Esophagus mucosa (tissue), 1 donor: Measurements from ENCODE around the gene HARBI1. TPM values are rescaled to one million over a fixed set of nuclear protein-coding genes. Genes with fewer than 3 reads are reported as not detected.
A peak's percentile ranks its signal among the peaks of the same experiment; 100 is the strongest.

Experiments used
- ATAC-seq: fragments of 200-7000 bp; cut with Tn5 transposase; one replicate; pipeline ENCODE4 v1.9.1; 2020
- total RNA-seq: library from RNA; stranded (reverse); gene quantifications from one replicate; pipeline ENCODE4 v1.2.4, GENCODE V29; 2023
- donor health status: DM: yes; HTN: yes; CAD: no.

HARBI1 gene, protein sequence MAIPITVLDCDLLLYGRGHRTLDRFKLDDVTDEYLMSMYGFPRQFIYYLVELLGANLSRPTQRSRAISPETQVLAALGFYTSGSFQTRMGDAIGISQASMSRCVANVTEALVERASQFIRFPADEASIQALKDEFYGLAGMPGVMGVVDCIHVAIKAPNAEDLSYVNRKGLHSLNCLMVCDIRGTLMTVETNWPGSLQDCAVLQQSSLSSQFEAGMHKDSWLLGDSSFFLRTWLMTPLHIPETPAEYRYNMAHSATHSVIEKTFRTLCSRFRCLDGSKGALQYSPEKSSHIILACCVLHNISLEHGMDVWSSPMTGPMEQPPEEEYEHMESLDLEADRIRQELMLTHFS
- total RNA-seq, result 3.2 TPM

DNA sequence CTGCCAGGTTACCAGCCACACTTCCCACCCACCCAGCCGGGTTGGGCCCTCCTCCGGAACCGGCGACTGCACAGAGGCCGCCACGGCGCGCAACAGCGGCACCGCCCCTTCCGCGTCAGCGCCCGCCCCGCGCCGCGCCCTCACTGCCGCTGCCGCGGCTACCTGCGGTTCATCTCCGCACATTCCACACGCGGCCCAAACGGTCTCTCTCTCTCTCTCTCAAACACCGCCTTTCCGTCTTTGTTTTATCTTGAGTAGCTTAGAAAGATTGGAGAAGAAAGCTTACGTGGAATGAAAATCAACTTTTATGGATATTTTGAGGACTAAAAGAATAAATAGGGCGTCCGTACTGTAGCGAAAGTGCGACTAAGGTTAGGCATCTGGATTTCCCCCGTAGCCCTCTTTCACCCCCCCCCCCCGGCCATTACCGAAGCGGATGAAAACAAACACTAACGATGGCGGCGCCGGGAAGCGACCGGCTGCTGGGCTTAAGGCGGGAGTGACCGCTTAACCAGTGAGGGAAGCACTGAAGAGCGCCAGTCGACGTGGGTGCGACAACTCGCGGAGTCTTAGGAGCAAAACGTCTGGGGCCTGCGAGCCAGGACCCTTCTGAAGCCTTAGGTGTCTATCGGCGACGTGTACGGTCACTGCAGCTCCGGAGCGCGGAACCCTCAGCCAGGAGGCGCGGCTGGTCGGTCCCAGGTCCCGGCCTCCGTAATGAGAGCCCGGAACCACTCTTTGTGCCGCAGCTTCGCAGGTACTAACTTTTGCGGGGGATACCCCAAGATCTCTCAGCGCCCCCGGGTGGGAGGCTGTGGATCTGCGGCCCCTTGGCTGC, at the start of gene HARBI1, which contains the start of gene ATG13:
TSS of gene HARBI1 (minus strand) at position 94 of the 838 bp plus-strand sequence. CDS start 990 bp downstream, outside the sequence.
TSS of gene ATG13 (plus strand) at position 420 of the 838 bp plus-strand sequence. CDS start 26,739 bp downstream, outside the sequence.
- peak; percentile 98 for ATAC-seq

- ATAC-seq, result no peak
These were observed 49.5 kb upstream of the HARBI1 start for GRCh38 chr11:46666516-46666915.

GRCh38 chr11:46665356-46665755, 48.3 kb upstream of the HARBI1 start:
- no peak for ATAC-seq

DNA sequence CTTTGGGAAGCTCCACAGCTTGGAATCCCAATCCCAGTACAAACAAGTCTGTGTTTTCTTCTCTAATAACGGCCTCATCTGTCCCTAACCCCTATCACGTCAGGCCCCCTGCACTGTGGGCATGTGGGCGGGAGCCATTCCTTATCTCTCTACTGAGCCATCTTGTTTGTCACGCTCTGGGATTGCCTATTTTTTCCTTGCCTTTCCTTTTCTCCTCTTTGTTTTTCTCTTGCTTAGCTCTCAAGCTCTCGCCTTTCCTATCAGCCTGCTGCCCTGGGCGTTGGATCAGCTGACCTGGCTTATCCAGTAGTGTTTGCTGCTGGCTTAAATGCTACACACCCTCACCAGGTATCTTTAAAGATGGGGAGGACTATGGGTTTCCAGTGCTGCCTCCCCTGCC, 47.6 kb upstream of the HARBI1 start:
- no peak for ATAC-seq

GRCh38 chr11:46663277-46663940, 46.4 kb upstream of the HARBI1 start:
- ATAC-seq, result no peak

GRCh38 chr11:46662366-46662765, 45.3 kb upstream of the HARBI1 start:
- ATAC-seq, result no peak

DNA sequence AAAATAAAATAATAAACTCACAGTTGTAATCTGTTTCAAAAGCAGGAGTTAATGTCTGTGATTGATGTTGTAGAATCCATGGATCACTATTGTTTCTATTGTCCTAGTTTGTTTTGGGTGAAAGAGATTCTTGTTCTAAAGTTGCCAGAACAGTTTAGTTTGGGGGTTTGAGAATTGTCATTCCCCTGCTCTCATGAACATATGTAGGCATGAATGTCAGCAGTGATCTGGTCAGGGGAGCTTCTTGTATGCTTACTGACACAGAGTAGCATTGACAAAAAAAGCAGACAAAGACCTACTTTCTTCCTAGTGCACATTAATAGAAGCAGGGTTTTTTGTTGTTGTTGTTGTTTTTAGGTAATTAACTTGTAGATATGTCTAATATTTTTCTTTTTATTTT, 44.8 kb upstream of the HARBI1 start:
- no peak for ATAC-seq

- ATAC-seq, result no peak
These were observed 42.9 kb upstream of the HARBI1 start for GRCh38 chr11:46659908-46660307.

- ATAC-seq, result no peak
These were observed 41.2 kb upstream of the HARBI1 start for GRCh38 chr11:46658259-46658658.

GRCh38 chr11:46657186-46657585, 40.2 kb upstream of the HARBI1 start:
- ATAC-seq, result no peak

GRCh38 chr11:46655631-46656030, 38.6 kb upstream of the HARBI1 start:
- no peak for ATAC-seq

DNA sequence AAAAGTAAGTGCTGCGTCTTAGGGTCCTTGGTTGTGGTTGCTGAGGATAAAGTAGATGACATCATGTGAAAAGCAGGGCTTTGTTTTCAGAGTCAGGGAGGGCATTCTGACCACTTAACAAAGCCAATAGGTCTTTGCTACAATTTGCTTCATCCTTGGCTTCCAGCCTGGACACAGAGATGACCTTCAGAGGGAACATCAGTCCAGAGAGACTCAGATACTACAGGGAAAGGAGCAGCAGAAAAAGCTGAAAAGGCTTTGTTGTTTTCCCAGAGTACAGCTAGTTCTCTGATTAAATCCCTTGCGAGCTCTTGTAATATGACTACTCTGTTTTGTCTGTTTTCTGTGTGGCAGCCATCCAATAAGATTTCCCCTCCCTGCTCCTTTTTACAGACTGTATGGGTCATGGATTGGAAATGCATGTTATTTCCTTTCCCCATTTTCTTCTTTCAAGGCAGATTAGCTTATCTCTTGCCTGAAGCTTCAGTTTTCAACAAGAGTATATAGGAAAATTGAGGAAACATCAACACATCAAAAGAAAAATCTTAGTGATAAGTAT, 32.2 kb upstream of the HARBI1 start:
- peak; percentile 44 for ATAC-seq

DNA sequence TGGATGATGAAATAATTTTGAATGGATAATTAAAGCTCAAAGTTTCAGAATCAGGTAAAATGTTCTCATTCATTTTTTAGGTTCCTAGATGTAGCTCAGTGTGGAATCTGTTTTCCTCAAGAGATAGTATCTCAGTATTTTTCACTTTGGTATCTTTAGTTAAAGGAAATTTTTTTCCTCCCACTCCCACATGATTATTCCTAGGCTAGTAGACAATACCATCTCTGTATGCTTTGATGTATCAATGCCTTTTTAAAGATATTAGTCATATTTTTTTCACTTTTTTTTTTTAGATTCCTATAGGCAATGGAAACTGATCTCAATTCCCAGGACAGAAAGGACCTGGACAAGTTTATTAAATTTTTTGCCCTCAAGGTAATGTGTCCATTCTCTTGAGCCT, 27.0 kb upstream of the HARBI1 start:
- ATAC-seq, result no peak

GRCh38 chr11:46643531-46643930, 26.5 kb upstream of the HARBI1 start:
- ATAC-seq, result no peak

DNA sequence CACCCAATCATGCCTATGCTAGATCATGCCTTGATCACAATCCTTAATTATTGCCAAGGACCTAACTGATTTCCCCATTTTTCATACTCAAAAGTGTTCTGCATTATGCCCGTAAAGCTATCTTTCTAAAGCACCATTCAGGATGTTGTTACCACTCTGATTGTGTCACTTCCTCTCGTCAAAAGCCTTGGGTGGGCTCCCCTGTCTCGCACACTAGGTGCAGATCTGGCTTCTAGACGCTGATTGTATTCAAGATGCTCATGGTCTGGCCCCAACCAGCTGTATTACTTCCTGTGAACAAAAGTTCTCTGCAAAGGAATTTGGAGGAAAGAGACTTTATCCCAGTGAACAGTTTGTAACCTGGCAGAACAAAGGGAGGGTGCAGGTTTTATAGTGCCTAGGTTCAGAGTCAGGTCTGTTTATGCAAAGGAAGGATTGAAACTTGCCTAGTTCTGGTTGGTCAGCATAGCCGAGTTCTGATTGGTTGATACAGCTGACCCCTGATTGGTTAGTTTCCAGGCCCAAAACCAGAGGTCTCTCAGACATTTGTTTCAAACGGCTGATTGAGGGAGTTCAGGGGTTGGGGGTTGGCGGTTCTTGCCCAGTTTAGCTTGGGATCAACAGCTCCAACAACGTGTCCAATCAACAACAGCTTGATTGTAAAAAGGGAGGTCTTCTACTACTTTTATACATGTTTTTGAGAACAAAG, 25.8 kb upstream of the HARBI1 start:
- ATAC-seq, result no peak

- no peak for ATAC-seq
These were observed 24.6 kb upstream of the HARBI1 start for GRCh38 chr11:46641639-46642038.

DNA sequence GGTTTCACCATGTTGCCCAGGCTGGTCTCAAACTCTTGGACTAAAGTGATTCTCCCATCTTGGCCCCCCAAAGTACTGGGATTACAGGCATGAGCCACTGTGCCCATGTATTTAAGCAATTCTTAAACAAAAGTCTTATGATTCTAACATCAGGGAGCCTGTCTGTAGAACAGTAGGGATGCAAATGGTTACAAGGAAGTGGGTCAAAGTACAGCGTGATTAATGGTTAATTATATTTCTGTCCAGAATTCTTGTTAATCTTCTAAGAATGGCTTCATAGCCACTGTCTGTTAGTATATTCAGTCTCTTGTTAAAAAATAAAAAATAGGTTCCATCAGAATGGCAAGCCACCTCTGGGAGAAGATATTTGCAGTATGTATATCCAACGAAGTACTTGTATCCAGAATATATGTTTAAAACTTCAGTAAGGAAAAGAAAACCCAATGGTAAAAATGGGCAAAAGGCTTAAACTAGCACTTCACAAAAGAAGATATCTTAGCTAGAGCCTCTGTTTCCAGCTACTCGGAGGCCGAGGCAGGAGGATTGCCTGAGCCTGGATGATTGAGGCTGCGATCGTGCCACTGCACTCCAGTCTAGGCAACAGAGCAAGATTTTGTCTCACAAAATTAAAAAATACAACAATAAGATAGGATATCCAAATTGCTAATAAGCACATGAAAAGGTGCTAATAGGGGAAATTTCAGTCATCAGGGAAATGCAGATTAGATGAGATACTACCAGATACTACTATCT, 23.2 kb upstream of the HARBI1 start:
- ATAC-seq, result no peak

DNA sequence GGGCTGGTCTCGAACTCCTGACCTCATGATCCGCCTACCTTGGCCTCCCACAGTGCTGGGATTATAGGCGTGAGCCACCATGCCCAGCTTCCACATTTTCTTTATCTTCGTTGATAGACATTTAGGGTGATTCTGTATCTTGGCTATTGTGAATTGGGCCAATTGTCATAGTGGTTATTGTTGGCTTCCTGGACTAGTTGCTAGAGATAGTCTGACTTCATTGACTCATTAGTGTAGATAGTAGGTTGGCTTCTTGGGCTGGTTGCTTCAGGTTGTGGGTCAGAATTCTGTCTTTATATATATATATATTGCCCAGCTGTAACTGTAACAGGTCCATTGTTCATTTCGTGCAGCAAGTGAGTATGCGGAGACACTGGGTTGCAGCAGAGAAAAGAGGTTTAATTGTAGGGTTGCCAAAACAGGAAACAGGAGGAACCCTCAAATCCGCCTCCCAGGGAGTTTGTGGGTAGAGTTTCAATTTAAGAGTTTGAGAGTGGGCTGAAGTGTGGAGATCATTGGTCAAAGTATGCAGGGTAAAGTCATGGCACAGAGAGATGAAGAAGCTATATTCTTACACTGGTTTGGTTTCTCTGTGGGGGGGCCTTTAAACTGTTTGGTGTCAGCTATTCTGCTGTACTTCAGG, 22.3 kb upstream of the HARBI1 start:
- ATAC-seq, result no peak

- no peak for ATAC-seq
These were observed 20.5 kb upstream of the HARBI1 start for GRCh38 chr11:46637546-46637945.

DNA sequence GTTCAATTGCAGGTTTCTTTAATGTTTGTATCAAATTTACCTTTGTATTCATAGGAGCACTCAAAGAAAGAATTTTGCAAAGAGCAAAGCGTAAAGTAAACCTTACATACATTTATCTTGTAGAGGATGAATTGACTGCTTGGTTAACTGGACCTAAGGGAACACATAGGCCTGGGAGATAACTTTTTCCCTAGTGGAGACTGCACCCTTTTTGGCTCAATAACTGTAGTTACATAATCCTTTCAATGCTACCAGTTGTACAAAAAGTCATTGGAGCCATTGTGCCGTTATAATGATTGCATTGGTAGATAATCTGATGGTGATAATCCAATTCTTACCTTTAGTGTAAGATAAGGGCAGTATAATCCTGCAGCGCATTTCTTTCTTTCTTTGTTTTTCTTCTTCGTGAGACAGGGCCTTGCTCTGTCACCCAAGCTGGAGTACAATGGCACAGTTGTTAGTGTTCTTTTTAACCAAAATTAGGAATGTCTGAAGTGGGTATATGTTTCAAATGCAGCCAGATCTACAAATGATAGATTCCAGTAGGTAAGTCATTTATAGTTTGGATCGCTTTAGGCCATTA, 18.6 kb upstream of the HARBI1 start:
- no peak for ATAC-seq
